Dermis microvascular lymphatic vessel endothelial cell (primary cell): ENCODE measurements around the gene SLC6A7. TPM values are rescaled to one million over a fixed set of nuclear protein-coding genes. Genes with fewer than 3 reads are reported as not detected.
A peak's percentile ranks its signal among the peaks of the same experiment; 100 is the strongest.
"Not testable (repeated sequence)": the region's sequence is repeated elsewhere in the genome, so short reads cannot be mapped to it uniquely, and the experiment has no call there.

Experiments used
- DNase-seq, 2 donors: peaks; one replicate each; pipeline versions ENCODE4 v3.0.0 to v3.0.0-alpha.2; 2010; ENCODE audit warnings: low read depth in 2 of 2
- total RNA-seq: library from RNA; depleted of rRNA; stranded (reverse); fragments of >200 nt; gene quantifications from 2 replicates; pipeline ENCODE4 v1.2.1, GENCODE V29; 2014

Gene SLC6A7
- total RNA-seq, 1 donor from 2014 or later, result not detected

DNA sequence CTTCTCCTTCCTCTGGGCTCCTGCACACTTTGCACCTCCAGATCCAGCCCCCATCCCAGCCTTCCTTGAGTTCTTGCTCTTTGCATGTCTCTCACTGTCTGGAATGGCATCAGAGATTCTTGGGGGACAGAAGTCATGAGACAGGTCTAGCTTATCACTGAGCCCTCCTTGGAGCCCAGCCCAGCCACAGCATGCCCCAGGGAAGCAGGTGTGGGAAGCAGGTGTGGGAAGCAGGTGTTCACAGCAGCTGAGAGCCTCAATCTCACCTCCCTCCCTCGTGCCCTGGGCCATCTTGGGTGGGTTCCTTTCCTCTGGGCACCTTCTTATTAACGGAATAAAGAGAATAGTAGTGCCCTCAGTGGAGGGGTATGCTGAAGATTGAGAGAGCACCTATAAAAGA lies 27.2 kb downstream of the SLC6A7 start:
- DNase-seq, result no peak

DNA sequence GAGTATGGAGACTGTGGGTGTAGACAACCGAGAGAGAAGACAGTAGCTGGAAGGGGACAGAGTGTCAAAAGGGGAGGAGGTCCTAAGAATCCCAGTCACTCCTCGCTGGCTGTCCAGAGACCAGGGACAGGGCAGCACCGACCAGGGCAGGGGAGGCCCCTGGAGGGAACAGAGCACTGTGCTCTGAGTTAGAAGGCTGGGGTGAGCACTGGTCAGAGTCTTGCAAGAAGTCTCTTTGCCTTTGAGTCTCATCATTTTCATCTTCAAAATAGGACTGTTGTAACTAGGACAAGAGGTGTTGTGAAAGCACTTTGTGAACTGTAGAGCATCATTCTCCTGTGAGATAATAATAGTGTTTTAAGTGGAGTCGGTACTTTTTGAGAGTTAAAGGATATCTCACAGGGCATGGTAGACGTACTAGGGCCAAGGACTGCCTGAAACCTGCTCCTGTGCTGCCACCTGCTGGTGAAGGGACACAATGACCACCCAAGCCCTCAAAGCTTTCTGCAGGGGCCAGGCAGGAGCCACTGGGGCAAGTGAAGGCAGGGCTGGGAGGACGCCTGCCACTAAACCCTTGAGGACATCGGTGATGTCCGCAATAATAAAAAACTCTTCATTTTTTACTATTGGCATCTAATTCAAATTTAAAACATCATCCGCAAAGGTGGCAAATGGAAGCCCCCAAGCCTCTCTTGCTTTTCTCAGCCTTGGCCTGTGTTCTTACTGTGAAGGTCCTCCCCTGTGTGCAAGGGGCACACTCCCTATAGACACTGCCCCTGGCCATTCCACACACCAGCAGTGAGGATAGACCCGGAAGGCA lies 28.2 kb downstream of the SLC6A7 start:
- peak; percentile 64 to 78 for DNase-seq

DNA sequence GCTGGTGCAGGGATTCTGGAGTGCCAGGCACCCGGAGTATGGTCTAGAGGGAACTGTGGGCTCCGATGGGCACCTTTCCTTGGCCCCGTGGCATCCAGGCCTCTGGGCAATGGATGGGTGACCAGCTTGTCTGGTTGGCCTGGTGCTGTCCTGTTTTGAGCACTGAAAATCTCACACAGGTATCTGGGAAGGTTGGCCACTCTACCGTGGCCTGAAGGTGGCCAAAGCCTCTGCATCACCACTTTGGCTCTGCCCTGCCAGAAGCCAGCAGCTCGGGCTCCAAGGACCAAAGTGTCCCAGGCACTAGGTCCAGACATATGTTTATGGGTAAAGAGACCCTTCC lies 28.8 kb downstream of the SLC6A7 start:
- no peak for DNase-seq

DNA sequence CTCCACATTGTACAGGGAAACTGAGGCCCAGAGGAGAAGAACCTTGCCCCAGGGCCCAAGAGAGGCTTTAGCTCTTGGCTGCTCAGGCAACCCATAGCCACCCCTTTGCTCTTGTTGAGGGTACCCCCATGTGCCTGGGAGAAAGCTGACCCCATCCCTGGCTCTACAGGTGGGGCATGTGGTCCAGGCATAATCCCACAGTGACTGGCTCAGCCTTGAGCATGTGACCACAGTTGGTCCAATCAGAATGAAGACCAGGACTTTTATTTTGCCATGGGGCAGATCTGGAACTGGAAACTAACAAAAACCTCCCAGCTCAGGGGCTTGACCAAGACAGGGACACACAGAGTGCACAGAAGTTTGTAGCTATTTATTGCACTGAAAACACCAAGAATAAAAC lies 29.3 kb downstream of the SLC6A7 start:
- no peak for DNase-seq

DNA sequence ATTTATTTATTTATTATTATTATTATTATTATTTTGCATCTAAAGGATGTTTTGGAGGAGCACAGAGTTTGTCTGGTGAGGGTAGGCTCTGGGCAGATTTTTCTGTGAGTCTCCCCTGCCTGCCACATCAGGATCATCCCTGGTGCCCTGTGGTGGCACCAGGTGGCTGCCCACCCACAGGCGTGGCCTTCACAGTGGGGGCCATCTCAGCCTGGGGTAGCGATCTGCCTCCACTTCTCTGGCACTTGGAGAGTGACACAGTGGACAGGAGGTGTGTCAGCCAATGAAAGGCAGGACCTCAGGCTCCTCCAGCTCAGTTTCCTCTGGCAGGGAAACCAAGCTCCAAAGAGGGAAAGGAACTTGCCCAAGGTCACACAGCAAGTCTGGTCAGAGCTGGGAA lies 30.0 kb downstream of the SLC6A7 start:
- no peak for DNase-seq

DNA sequence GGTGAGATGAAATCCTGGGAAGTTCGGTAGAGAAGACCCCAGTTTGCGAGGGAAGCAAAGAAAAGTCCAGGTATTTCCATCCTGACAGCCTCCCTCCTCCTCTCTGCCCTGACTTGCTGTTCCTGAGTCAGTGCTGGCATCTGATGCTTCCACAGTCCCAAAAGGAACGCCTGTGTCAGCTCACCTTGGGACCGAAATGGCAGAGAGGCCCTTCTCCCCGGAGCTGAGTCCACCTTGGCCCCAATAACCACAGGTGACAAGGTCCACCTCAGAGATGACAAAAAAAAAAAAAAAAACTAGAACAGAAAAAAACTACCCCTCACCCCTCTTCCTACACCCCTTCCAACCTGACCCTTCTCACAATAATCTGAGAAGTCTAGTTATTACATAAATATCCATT lies 31.6 kb downstream of the SLC6A7 start:
- DNase-seq, result no peak

DNA sequence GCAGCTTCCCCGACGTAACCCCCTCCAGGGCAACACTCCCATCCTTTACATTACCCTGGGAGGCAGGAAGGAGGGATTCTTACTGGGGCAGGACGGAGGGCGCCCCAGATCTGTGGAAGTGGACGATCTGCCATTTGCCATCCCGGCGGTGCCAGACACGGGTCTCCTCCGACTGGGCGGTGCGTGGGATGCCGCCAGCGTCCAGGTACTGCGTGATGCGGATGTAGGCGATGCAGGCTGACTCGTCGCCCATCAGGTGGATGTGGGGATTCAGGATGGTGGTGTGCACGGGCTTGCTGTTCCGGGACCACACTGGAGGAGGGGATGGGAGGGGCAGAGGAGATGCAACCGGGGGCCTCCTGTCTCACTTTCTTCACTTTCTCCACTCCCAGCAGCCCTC lies 33.0 kb downstream of the SLC6A7 start:
- DNase-seq, result no peak

DNA sequence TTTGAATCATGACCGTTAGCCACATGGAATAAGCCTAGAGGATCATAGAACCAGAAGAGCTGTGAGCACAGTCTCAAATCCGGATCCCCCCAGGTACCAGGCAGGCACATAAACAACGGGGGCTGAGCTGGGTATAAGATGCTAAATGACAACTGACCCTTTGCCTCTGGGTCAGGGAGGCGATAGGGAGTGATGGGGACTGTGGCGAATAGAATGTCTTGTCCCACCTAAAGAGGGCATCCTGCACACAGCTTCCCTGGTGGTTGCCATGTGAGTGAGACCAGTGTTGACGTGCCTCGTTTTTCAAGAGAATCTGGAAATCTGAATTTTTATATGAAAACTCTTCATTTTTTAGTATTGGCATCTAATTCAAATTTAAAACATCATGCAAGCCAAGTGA lies 33.6 kb downstream of the SLC6A7 start:
- DNase-seq, result no peak

DNA sequence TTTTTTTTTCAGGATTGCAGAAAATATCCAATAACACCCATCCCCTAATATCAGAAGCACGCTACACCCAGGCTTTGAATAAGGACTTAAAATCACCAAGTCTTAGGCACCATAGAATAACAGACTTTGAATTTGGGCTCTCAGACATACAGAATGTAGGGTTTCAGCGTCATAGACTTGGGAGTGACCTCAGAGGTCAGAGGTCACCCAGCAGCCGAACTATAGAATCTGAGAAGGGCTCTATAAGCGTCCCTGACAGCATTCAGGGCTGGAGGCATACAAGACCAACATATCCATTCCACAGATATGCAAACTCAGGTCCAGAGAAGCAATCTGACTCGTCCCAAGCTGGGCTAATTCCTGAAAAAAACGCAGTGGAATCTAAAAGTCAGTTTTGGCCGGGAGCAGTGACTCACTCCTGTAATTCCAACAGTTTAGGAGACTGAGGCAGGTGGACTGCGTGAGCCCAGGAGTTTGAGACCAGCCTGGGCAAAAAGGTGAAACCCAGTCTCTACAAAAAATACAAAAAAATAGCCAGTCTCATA lies 34.7 kb downstream of the SLC6A7 start:
- no peak for DNase-seq

DNA sequence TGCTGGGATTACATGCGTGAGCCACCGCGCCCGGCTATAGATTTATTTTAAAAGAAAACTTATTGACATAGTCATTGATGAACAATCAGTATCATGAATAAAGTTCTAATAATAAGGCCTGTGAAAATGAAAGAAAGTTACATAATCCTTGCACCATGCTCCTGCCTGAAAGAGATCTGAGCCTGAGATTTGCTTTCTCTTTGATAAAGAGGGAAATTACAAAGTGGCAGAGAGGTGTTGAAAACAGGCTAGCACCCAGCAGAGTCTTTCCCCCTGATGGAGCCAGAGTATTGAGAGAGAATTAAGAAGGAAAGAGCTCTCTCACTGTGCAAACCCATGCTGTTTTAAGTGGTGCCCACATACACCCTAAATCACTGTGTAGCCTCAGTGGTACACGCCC lies 37.2 kb downstream of the SLC6A7 start:
- DNase-seq, result no peak

DNA sequence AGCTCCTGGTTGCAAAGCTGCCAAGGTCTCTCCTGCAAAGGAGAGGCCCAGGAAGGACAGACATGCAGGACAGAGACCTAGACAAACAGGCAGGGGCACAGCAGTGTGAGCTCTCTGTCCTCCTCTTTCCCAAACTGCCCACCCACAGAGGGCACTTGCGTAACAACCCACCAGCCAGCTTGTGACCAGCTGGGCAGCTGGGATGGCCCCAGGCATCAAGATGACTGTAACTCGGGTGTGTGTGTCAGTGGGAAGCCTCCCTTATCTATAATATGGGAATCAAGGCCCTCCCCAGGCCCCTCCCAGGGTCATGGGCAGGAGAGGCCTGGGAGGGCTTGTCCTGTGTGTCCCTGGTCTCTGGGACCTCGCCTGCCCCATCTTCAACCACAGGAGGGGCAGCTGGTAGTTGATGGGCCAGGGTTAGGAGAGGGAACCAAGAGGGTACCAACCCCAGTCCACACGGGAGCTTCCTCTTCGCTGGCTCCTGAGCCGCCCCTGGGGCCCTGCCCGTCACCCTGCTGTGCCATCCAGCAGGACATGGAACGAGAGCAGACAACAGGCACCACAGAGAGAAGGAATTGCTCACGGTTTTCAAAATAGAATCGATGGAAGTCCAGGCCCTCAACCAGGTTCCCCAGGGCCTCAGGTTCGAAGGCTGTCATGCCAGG lies 37.9 kb downstream of the SLC6A7 start:
- no peak for DNase-seq

DNA sequence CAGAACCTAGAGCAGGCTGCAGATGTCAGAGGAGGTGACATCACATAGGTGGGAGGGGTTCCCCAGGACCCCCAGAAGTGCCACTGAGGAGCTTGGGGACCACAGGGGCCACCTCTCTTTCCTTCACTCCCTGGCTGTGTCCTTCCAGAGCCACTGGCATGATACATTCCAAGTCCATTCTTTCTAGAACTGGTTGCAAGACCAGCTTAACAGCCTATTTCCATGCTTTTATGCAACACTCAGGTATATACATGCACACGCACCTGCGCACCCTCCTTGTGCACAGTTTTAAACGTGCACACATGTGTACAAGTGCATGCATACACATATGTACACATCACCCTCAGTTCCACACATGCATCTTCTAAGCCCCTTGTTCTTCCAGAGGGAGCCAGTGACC lies 39.7 kb downstream of the SLC6A7 start:
- DNase-seq, result no peak

DNA sequence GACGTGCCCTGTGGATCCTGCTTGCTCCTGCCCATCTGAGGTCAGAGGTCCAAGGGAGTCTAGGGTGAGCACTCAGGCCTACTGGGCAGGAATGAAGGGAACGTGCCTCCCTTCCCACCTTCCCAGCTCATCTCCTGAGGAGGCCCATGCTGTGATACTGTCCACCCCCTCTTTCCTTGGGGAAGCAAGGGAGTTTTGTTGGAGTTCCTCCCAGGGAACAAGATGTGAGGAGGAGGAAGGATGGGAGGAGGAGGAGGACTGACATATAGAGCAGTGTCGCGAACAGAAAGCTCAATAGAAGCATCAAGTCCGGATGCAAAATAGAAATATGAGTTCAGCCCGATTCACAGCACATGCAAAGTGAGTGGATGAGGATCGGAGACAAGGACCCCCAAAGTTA lies 41.0 kb downstream of the SLC6A7 start:
- DNase-seq, result no peak

DNA sequence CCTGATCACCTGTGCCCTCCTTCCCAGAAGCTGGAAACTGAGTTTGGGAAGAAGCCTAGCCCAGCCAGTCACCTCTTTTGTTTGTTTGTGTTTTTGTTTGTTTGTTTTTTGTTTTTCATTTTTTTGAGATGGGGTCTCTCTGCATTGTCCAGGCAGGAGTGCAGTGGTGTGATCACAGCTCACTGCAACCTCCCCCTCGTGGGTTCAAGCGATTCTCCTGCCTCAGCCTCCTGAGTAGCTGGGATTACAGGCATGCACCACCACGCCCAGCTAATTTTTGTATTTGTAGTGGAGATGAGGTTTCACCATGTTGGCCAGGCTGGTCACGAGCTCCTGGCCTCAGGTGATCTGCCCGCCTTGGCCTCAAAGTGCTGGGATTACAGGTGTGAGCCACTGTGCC lies 43.8 kb downstream of the SLC6A7 start:
- DNase-seq, result not testable (repeated sequence)

DNA sequence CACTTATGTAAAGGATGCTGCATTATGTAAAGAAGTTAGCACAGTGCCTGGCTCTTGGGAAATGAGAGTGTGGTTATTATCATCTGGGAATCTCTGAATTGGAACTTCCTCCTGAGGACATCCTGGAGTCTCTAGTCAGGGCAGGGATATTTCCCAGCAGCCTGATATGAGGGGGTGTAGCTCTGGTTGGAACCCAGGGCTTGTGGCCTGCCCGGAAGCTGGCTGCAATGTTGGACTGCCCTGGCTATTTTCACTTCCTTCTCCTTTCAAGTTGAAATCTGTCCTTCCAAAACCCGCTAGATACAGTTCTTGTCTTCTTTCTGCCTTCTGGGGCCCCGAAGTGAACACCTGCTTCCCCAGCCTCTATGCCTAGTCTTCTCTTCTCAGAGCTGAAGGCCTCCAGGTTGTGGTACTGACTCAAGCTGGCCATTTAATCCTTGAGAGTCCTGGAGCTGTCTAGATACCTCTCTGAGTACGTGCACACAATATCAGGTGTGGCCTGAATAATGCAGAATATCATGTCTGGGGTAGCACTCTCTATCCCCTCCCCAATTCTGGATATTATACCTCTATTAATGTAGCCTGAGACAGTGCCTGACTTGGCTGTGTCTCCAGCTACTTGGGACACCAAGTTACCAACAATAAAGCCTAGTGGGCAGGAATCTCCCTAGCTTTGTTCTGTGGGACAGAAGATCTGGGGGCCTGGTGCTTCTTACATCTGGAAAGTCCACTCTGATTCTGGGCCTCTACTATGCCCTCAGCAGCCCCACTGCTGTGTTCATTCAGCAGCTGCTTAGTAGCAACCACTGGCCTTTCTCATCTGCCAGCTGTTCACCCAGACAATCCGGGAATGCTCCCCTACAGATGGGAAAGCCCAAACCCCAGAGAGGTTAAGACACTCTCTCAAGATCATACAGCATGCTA lies 45.0 kb downstream of the SLC6A7 start:
- DNase-seq, result no peak

DNA sequence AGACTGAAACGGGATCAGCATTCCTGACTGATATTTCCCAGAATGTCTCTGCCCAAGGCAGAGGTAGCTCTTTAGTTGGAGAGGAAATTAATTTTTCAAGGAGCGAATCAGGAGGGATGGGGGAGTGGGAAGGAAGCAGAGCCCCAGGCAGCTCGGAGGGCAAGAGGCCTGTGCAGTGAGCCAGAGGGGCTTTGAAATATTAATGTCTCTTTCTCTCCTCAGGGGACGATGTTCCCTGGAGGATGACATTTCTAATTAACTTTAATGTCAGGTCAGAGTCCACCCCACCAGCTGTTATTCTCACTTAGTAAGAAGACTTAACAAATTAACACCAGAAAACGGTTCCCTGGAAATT lies 45.6 kb downstream of the SLC6A7 start:
- DNase-seq, result no peak

DNA sequence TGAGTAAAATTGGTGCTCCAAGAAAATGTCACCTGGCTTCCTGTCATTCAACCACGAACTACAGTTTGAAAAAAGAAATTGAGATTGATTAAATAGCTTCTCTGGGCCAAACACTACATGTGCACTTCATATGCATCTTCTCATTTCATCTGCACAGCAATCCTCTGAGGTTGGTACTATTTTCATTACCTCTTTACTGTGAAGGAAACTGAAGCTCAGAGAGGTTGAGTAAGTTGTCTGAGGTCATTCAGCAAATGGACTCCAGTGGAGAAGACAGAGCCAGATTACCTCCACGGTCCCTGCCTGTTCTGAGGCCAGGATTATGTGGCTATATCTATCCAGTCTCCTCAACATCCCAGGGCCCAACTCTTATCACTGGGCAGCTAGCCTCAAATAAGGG lies 46.5 kb downstream of the SLC6A7 start:
- DNase-seq, result no peak

DNA sequence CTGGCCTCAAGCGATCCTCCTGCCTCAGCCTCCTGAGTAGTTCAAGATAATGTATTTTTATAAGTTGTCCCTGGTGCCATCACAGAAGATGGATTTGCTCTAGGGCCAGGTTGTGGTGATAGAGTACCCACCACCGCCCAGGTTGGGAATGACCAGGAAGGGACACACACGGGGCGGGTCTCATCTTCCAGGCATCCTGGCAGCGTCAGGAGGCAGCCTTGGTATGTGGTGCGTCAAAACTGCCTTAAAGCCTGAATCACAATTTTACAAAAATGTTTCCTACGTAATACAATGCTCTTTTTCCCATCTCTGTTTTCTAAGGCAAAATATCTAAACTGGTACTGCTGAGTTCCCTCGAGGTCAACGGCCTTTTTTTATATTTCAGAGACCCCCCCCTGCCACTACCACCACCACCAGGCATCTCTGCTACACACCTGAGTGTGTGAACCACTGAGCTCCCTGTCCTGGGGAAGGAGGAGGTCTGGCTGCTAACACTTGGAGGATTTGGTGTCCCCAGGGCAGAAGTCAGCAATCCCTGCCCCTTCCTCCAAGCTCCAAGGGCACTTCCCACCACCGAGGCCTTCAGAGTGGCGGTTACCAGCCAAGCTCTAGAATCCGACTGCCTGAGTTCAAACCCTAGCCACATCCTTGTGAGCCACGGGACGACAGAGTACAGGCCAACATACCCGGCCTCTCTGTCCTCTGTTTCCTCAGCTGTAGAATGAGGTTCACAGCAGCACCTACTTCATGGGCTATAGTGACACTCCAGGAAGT lies 47.3 kb downstream of the SLC6A7 start:
- DNase-seq, result no peak

DNA sequence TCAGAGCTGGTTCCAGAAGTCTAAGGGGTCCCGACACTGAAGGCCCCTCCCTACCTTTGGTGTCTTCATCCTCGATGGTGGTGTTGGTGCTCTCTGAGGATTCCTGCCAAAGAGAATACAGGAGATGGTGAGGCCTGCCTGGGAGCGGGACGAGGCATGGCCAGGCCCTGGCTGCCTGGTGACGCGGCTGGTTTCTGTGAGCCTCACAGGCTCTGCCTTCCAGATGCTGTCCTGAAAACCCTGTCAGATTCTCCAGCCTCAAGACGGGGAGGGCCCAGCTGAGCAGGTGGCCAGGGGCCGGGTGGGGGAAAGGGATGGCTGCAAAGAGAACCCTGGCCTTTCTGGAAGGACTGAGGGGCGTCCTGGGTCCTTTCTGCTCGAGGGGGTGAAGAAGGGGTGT lies 48.8 kb downstream of the SLC6A7 start:
- no peak for DNase-seq

DNA sequence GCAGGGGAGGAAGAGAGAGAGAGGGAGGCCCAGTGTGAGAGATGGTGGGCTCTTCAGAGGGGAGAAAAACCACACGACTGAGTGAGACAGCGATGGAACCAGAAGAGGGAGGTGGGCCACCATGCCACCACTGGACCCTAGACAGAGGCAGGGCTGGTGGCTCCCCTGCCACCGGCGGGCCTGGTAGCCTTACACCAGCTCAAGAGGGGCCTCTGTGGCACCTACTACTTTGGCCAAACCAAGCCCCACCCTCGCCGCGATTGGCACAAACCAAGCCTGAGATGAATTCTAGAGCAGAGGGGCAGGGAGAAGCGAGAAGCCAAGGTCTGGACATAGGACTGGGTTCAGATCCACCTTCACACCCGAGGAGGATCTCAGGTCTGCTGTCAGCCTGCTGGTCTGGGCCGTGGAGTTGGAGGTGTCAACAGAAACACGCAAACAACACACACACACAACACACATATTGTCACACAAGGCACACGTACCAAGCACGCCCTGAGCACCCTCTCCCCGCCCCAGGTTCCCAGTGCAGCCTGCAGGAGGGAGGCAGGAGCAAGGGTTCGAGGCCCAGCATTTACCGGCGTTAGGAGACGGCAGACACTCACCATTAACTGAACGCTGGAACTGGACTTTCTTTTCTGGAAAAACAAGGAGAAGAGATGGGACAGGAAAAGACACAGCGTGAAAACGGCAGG lies 49.4 kb downstream of the SLC6A7 start:
- DNase-seq, result no peak

DNA sequence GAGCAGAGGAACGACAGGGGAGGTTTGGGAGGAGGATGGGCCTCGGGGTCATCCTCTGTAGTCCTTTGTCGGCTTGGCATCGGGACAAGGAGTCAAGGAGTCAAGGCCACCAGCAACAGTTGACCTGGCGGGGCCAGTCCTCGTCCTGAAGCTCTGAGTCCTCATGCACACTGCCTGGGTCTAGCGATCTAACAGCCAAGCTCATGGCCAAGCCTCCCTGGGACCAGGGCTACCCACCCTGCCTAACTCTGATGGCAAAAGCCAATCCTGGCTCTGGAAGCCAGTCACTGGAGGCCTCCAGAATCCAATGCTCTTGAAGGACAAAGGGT lies 49.9 kb downstream of the SLC6A7 start:
- no peak for DNase-seq
